Activated CD8-positive, alpha-beta memory T cell treated with anti-CD3 and anti-CD28 coated beads, Interleukin-2, amount 50 U/mL, for 24 hours (primary cell): Measurements from ENCODE around the gene THOC5.

Experiments used
- DNase-seq: peaks from one replicate; pipeline ENCODE4 v3.0.0-alpha.2; 2020; ENCODE audit errors: extremely low read depth

Gene THOC5

GRCh38 chr22:29476116-29476515 lies 77.4 kb downstream of the THOC5 start:
- DNase-seq: no peak

GRCh38 chr22:29475550-29475949 lies 78.0 kb downstream of the THOC5 start:
- DNase-seq: no peak

GRCh38 chr22:29473001-29473400 lies 80.6 kb downstream of the THOC5 start:
- no peak for DNase-seq

- DNase-seq: no peak
Observed at GRCh38 chr22:29470159-29470855, 83.2 kb downstream of the THOC5 start.

GRCh38 chr22:29469755-29470154 lies 83.8 kb downstream of the THOC5 start:
- DNase-seq: no peak

- no peak for DNase-seq
Observed at GRCh38 chr22:29464581-29464980, 89.0 kb downstream of the THOC5 start.

GRCh38 chr22:29463629-29464028 lies 89.9 kb downstream of the THOC5 start:
- no peak for DNase-seq

GRCh38 chr22:29461263-29461662 lies 92.3 kb downstream of the THOC5 start:
- DNase-seq: no peak

GRCh38 chr22:29459773-29460172 lies 93.8 kb downstream of the THOC5 start:
- DNase-seq: no peak

GRCh38 chr22:29458551-29458950 lies 95.0 kb downstream of the THOC5 start:
- DNase-seq: no peak

GRCh38 chr22:29457730-29458129 lies 95.8 kb downstream of the THOC5 start:
- DNase-seq: no peak

- DNase-seq: no peak
Observed at GRCh38 chr22:29456211-29456671, 97.3 kb downstream of the THOC5 start.
